Stomach smooth muscle (tissue), 2 donors: ENCODE measurements around the gene PDE4D.
A peak's percentile ranks its signal among the peaks of the same experiment; 100 is the strongest.
"Not testable (repeated sequence)": the region's sequence is repeated elsewhere in the genome, so short reads cannot be mapped to it uniquely, and the experiment has no call there.

Experiments used
- H3K27ac ChIP-seq: one replicate; pipeline ENCODE4 v1.7.0; 2013; ENCODE audit warnings: mild to moderate bottlenecking, low read length, inconsistent platforms
- H3K27me3 ChIP-seq, 2 donors: one replicate each; pipeline ENCODE4 v1.7.0; 2013; ENCODE audit warnings: low read length in 2 of 2; ENCODE audit not compliant: insufficient read depth in 2 of 2, control insufficient read depth in 1 of 2
- H3K36me3 ChIP-seq, 2 donors: one replicate each; pipeline ENCODE4 v1.7.0; 2013; ENCODE audit warnings: low read length in 2 of 2; ENCODE audit not compliant: control insufficient read depth in 2 of 2, insufficient read depth in 2 of 2
- H3K4me1 ChIP-seq: one replicate; pipeline ENCODE4 v1.7.0; 2013; ENCODE audit warnings: low read length; ENCODE audit not compliant: control insufficient read depth, insufficient read depth
- H3K4me3 ChIP-seq, 2 donors: one replicate each; pipeline ENCODE4 v1.7.0; 2013; ENCODE audit warnings: low read length in 2 of 2
- H3K9ac ChIP-seq, 2 donors: one replicate each; pipeline ENCODE4 v1.7.0; 2013; ENCODE audit warnings: low read length in 2 of 2, mild to moderate bottlenecking in 1 of 2
- H3K9me3 ChIP-seq, 2 donors: one replicate each; pipeline ENCODE4 v1.7.0; 2013; ENCODE audit warnings: low read length in 2 of 2; ENCODE audit not compliant: control insufficient read depth in 2 of 2
- donor health status: healthy.
- donor health status: Pancreatic carcinoma.

The PDE4D gene

GRCh38 chr5:59393585-59394420 lies 499.7 kb downstream of the PDE4D start:
- no peaks in the 10 kb centered on the region for H3K4me1 ChIP-seq
- H3K9me3 ChIP-seq, result no peaks in the 10 kb centered on the region
- no peaks in the 10 kb centered on the region for H3K36me3 ChIP-seq
- no peaks in the 10 kb centered on the region for H3K27me3 ChIP-seq
- no peak overlapping the region for H3K9ac ChIP-seq
- H3K27ac ChIP-seq, result no peak overlapping the region
- no peak overlapping the region for H3K4me3 ChIP-seq

DNA sequence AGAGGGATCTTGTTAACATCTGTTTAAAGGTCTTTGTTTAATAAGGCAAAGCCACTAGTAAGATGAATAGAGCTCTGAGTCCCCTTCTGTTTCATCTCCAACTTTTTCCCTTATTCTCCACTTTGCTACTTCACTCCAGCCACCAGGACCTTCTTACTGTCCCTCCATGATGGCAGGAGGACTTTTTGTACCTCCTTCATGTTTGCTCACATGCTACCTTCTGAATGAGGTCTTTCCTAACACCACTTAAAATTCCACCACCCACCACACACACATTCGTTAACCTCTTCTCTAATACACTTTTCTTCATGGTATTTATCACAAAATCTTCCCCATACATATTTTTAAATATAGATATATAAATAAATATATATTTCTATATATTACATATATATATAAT lies 501.9 kb downstream of the PDE4D start:
- H3K36me3 ChIP-seq, result no peaks in the 10 kb centered on the region
- H3K4me3 ChIP-seq, result no peak overlapping the region
- no peaks in the 10 kb centered on the region for H3K27me3 ChIP-seq
- H3K27ac ChIP-seq, result peak overlapping the region; percentile 7
- no peaks in the 10 kb centered on the region for H3K4me1 ChIP-seq
- no peaks in the 10 kb centered on the region for H3K9me3 ChIP-seq
- no peak overlapping the region for H3K9ac ChIP-seq

DNA sequence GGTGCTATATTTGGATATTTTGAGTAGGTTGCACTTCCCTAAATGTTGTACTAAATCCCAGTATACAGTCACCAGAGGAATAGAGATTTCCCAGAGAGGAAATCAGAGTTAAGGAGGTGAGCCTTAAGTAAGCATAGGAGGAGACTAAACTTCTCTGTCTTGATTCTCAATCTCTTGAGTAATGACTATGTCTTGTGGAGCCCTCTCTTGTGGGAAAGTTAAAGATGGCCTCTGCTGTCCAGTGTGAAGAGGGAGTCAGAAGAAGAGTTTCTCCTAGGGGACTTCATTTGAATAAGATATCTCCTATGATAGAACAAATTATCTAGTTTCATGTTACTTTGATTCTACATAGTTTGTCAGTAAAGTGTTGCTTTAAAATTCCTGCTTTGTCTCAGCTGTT lies 502.5 kb downstream of the PDE4D start:
- H3K9ac ChIP-seq, result no peak overlapping the region
- H3K27ac ChIP-seq, result peak overlapping the region; percentile 7

DNA sequence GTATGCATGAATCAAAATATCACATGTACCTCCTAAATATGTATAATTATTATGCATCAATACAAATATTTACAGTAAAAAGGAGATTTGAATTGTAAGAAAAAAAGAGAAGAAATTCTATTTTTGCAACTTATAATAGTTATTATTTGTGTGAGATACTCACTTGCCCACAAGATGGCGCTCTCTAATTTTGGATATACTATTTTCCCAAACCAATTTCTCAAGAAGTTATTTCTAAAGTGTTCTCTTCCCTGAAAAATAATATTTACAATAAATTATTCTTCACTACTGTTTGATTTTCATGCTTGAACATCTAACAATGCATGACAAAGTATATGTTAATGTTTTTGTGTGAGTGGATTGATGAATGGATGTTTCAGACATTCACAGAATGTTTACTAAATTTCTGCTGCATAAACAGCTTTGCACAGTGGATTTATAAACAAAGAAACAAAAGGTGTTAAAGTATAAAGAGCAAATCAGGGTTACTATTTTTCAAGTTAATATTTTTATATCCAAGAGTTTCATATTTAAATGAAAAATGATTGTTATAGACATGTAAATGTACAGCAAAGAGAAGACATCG lies 503.4 kb downstream of the PDE4D start:
- Histone ChIP-seq H3K4me3 (no peak overlapping the region), H3K27me3 (no peaks in the 10 kb centered on the region), H3K4me1 (no peaks in the 10 kb centered on the region), H3K9me3 (no peaks in the 10 kb centered on the region), H3K27ac (no peak overlapping the region), H3K9ac (no peak overlapping the region), H3K36me3 (no peaks in the 10 kb centered on the region)

More for the DNA sequence above, 502.5 kb downstream of the PDE4D start:
- no peak overlapping the region for H3K4me3 ChIP-seq
- H3K27me3 ChIP-seq, result no peaks in the 10 kb centered on the region
- no peaks in the 10 kb centered on the region for H3K4me1 ChIP-seq
- H3K36me3 ChIP-seq, result no peaks in the 10 kb centered on the region
- no peaks in the 10 kb centered on the region for H3K9me3 ChIP-seq

DNA sequence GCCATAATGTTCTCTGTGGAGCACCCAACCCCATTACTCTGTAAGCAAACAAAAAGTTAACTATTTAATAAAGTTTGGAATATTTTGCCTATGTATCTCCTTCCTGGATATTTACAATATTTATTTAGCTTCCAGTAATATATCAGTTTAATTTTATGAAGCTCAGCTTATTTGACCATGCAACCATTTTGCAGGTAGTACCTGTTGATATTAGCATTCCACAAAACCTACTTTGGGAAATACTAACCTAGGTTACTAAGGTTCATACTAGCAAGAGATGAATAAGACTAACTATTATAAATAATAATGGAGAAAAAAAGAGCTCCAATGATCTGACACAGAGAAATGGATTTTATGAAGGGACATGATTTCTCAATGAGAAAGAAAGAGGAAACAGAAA lies 506.4 kb downstream of the PDE4D start:
- no peak overlapping the region for H3K9ac ChIP-seq
- H3K4me3 ChIP-seq, result no peak overlapping the region
- no peaks in the 10 kb centered on the region for H3K4me1 ChIP-seq

DNA sequence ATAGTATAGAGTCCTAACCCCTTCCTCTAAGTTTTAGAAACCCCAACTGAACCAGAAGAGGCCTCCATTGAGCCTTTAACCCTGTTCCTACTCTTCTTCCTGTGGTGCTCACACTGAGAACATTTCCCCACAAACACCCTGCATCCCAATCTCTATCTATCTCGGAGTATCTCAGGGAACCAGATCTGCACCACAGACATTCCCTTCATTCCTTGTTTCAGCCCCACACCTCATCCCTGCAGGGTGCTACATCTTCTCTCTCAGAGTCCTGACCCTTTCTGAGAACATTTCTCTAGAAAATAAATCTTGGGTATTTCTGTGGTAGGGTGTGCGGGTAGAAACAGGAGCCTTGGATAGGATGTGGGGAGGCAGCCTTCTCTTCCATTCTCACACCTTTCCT lies 507.8 kb downstream of the PDE4D start:
- Histone ChIP-seq H3K9me3 (no peaks in the 10 kb centered on the region), H3K27ac (no peak overlapping the region), H3K36me3 (no peaks in the 10 kb centered on the region), H3K4me1 (no peaks in the 10 kb centered on the region), H3K27me3 (no peaks in the 10 kb centered on the region), H3K9ac (no peak overlapping the region), H3K4me3 (no peak overlapping the region)

More for the DNA sequence above, 506.4 kb downstream of the PDE4D start:
- no peaks in the 10 kb centered on the region for H3K27me3 ChIP-seq
- no peaks in the 10 kb centered on the region for H3K9me3 ChIP-seq
- no peak overlapping the region for H3K27ac ChIP-seq
- H3K36me3 ChIP-seq, result no peaks in the 10 kb centered on the region

DNA sequence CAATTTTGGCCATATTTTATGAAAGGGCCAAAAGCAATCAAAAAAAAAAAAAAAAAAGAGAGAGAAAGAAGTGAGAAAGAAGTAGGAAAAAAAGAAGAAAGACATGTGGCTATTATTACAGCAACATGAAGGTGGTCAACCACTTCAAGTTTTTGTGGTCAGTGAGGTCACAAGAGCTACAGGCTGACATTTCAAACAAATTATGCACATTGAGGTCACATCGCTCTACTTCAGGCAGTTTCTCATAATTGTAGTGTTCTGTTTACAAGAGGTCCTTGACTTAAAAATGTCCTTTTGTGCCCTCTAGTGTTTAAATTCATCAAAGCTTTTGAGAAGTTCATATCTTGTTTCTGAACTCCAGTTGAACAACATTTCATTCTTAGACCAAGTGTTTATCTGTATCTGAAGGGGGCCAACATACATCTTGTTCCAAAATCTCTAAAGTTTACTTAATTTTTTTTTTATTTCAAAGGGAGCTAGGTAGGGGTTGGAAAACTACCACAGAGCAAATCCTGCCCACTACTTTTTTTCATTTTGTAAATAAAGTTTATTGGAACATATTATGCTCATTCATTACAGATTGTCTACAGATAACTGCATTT lies 513.1 kb downstream of the PDE4D start:
- Histone ChIP-seq H3K27me3 (no peaks in the 10 kb centered on the region), H3K4me3 (no peak overlapping the region), H3K36me3 (no peaks in the 10 kb centered on the region), H3K27ac (no peak overlapping the region), H3K4me1 (no peaks in the 10 kb centered on the region), H3K9ac (no peak overlapping the region), H3K9me3 (no peaks in the 10 kb centered on the region)

DNA sequence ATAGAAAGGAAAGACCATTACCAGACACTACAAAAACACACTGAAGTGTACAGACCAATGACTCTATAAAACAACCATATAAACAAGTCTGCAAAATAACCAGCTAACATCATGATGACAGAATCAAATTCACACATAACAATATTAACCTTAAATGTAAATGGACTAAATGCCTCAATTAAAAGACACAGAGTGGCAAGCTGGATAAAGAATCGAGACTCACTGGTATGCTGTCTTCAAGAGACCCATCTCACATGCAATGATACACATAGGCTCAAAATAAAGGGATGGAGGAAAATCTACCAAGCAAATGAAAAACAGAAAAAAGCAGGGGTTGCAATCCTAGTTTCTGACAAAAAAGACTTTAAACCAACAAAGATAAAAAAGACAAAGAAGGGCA lies 519.5 kb downstream of the PDE4D start:
- not testable (repeated sequence) for H3K36me3 ChIP-seq, H3K27me3 ChIP-seq, H3K27ac ChIP-seq, H3K9me3 ChIP-seq, H3K9ac ChIP-seq, H3K4me1 ChIP-seq, H3K4me3 ChIP-seq

- no peaks in the 10 kb centered on the region for H3K4me1 ChIP-seq
- no peak overlapping the region for H3K9ac ChIP-seq
- H3K9me3 ChIP-seq, result no peaks in the 10 kb centered on the region
- no peaks in the 10 kb centered on the region for H3K27me3 ChIP-seq
- H3K4me3 ChIP-seq, result no peak overlapping the region
- no peaks in the 10 kb centered on the region for H3K36me3 ChIP-seq
- H3K27ac ChIP-seq, result no peak overlapping the region
These were observed 521.9 kb downstream of the PDE4D start for GRCh38 chr5:59371525-59372127.

- Histone ChIP-seq H3K27ac (no peak overlapping the region), H3K4me1 (no peaks in the 10 kb centered on the region), H3K27me3 (no peaks in the 10 kb centered on the region), H3K9ac (no peak overlapping the region), H3K36me3 (no peaks in the 10 kb centered on the region), H3K4me3 (no peak overlapping the region), H3K9me3 (no peaks in the 10 kb centered on the region)
These were observed 524.6 kb downstream of the PDE4D start for GRCh38 chr5:59368951-59369350.
